Measurements from ENCODE around the gene LZIC.
A peak's percentile ranks its signal among the peaks of the same experiment; 100 is the strongest.

The LZIC gene

DNA sequence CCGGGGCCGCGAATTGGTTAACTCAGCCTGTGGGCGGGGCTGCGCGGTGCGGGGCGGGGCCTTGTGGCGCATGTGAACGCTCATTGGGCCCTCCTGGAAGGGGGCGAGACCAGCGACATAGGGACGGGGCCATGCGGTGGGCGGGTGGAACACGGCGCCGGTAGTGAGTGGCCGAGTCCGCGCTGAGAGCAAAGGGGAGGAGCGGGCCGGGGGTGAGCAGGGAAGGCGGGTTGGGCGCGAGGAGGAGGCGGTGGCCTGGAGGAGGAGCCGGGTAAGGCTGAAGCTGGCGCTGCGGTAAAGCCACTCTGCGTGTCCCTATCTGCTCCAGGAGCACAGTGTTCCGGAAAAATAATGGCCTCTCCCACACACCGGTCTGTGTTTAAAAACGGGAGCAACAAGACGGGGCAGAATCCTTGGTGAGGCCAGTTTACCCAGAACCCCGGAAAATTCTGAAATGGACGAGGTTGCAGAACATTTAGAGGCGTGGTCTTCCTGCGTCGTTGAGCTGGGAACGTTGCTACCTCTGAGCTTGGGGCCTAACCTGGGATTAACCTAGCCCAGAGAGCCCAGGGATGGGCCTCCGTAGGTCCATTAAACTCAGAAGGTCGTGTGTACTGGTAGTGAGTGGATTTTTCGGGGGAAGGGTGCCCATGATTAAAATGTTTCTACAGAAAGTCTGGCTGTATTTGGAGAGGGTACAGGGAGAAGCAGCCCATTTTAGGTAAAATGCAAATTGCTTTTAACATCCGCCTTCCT lies 32.6 kb downstream of the LZIC start:
- no peak for DNase-seq (ENCODE audit: low spot score)

- peak; percentile 99 for DNase-seq (ENCODE audit: low spot score)
Observed at GRCh38 chr1:9910076-9910422, 33.1 kb downstream of the LZIC start, which contains the start of gene CTNNBIP1. CTNNBIP1 (minus strand) TSS chr1:9910269; CDS start chr1:9872064, 38,205 bp downstream.

DNA sequence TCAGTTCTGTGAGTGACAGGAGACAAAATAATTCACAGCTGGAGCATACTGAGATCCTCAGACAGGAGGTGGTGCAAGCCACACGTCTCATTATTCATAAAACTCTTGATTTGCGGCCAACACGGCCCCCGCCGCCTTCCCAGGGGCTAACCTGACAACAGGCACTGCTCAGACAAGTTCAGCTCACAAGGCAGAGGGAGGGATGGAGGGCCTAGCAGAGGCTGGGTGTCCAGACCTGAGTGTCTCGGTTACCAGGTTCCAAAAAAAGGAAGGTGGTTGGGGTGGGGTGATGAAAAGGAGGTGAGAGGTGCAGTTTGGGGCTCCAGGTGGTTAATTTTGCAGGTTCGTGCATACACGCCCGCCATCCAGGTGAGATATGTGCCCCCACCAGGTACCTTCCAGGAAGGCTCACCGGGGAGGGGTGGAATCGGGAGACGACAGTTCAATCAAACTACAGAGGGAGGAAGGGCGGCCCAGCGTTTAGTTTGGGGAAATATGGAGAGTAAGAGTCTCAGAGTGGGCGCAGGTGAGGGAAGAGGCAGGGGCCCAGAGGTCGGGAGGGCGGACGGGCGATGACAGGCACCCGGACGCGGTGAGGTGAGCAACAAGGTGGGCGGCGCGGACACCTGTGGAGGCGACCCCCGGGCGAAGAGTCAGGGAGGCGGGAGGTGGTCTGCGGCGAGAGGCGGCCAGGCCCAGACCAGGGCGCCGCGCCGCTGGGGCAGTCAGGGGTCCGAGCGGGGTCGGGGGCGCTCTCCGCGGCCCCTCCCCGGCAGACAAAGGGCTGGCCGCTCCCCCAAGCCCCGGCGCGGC lies 33.8 kb downstream of the LZIC start:
- no peak for DNase-seq (ENCODE audit: low spot score)

DNA sequence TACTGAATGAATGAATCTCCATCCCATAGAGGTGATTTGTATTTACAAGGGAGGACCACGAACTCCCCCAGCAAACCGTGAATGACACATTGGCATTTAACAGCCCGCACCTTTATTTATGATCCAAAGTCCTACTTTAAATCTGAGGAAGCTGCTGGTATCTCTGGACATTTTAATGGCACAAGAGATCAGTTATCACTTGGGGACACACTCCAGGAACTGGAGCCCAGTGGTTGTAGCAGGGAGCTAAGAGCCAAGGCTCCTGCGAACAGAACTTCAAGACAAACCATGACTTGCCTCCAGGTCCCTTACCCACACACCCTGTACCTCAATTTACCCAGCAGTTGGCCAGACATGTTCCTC lies 34.3 kb downstream of the LZIC start:
- DNase-seq (ENCODE audit: low spot score): no peak

DNA sequence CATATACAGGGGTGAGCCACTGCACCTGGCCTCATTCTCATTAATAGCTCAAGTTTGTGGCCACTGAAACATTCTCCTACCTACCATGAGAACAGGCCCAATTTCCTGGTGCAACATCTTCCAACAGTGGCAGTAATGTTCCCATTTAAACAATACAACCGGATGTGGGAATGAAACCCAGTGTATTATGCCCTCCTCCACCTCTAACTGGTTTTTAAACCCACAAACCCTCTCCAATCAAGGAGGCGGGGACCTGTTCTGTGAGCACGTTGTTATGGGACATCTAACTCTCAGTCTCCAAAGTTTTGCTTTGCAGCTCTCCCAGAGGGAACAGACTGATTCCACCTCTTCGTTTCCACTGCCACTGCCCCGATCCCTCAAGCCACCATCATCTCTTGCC lies 35.8 kb downstream of the LZIC start:
- no peak for DNase-seq (ENCODE audit: low spot score)

- no peak for DNase-seq (ENCODE audit: low spot score)
Observed at GRCh38 chr1:9906466-9906865, 36.7 kb downstream of the LZIC start.

DNA sequence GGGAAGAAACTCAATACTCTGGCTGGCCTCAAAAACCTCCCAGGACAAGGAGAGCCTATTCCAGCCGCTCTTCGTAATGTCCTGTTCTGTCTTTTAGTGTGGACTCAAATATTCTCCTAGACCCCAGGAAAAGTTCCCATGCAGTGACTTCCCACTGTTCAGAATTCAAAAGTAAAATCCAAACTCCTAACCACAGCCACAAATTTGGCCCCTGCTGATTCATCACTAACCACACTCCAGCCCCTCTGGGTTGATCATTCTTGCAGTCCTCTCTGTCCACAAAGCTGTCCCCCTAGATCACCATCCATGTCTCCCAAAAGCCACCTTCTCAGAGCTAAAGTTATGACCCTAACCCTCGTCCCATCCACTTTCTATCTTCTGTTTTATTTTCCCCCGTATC lies 38.2 kb downstream of the LZIC start:
- peak; percentile 25 for DNase-seq (ENCODE audit: low spot score)

- DNase-seq (ENCODE audit: low spot score): no peak
Observed at GRCh38 chr1:9904596-9904995, 38.6 kb downstream of the LZIC start.

DNA sequence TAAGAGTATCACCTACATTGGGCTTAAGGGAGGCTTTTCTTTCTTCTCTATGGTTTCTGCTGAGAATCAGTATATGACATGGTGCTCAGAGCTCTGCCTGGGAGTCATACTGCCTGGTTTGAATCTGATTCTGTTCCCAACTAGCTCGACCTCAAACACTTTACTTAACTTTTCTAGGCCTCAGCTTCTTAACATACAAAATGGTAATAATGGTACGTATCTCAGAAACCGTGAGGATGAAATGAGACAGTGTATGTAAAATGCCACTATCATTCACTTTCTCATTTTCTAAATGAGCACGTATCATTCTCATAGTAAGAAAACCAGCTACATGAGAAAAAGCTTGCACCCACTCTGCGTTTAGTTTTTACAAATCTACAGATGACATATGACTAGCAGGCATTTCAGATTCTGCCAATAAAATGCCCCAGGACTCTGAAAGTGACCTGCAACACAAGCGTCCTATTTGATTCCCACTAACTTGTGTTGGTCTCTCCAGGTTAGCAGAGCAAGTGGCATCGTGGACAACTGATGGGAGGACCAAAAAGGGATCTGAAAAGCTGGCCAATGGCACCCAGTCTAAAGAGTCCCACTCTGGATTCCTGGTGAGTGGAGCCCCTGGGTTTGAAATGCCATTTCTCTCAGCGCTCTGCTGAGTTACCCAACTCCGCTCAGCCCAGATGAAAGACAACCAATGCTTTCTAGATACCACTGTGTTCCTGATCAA lies 39.2 kb downstream of the LZIC start:
- DNase-seq (ENCODE audit: low spot score): no peak

DNA sequence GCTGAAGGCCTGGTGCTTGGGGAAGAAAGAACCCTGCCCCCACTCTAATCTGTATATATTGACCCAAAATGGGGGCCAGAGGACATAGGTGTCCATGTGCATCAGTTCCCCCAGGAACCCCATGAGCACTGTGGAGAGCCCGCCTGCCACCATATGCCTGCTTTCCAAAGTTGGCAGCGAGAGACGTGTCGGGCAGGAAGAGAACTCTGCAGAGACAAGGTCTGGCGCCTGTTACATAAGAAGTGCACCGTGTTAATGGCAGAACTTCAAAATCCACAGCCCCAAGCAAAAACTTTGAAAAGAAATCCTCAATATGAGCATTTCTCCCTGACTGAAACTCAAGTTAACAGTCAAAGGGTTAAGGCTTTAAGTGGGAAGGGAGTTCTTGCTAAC lies 41.1 kb downstream of the LZIC start:
- DNase-seq (ENCODE audit: low spot score): no peak

- DNase-seq (ENCODE audit: low spot score): no peak
Observed at GRCh38 chr1:9901148-9902059, 41.8 kb downstream of the LZIC start.

DNA sequence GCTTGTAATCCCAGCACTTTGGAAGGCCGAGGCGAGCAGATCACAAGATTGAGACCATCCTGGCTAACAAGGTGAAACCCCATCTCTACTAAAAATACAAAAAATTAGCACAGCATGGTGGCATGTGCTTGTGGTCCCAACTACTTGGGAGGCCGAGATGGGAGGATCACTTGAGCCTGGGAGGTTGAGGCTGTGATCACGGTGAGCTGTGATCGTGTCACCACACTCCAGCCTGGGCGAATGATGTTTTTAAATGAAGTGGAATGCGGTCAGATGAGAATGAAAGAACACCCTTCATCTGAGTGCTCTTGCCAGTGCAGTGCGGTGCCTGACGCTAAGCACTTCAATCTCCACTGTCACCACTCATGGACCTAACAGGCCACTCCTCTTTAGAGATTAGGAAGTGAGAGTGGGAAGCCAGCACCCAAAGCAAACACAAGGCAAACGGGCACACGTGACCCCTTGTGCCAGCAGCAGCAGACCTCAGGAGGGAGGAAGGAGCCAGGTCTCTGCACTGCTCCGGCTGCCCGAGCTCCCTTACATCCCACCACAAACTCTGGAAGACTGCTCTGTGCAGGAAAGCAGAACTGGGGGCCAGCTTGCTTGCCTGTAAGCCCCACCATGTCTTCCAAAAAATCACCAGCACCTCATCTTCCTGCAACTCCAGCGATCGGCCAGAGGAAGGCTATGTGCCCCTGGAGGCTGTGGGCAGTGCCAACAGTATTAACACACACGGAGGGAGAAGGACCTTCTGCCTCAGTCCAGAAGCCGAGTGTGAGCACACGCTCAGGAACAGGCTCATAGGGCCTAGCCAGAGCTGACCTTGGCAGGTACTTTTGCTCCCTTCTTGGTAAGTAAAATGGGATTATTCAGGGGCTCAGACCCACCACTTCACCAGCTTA lies 42.8 kb downstream of the LZIC start:
- DNase-seq (ENCODE audit: low spot score): no peak

GRCh38 chr1:9894115-9894514 lies 49.1 kb downstream of the LZIC start:
- no peak for DNase-seq (ENCODE audit: low spot score)

GRCh38 chr1:9892563-9893528 lies 50.3 kb downstream of the LZIC start:
- DNase-seq (ENCODE audit: low spot score): peak; percentile 79

- no peak for DNase-seq (ENCODE audit: low spot score)
Observed at GRCh38 chr1:9891207-9891606, 52.0 kb downstream of the LZIC start.

- DNase-seq (ENCODE audit: low spot score): peak; percentile 84
Observed at GRCh38 chr1:9890224-9890731, 52.9 kb downstream of the LZIC start.

DNA sequence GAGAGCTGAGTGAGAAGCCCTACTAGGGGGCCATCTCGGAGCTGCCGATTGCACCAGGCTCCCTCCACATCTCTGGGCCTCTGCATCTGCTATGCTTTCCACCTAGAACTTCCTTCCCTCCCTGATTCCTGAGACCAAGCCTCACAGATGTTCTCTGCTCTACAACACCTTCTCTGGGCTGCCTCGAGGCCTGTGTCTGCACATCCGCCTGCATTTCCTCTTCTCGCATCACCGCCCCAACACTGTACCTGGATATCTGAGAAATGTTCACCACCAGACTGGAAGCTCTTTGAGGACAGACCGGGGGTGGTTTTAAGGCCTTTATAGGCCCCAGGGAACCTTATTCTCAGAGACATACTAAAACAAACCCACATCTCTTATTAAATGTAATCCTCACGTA lies 53.8 kb downstream of the LZIC start:
- no peak for DNase-seq (ENCODE audit: low spot score)

DNA sequence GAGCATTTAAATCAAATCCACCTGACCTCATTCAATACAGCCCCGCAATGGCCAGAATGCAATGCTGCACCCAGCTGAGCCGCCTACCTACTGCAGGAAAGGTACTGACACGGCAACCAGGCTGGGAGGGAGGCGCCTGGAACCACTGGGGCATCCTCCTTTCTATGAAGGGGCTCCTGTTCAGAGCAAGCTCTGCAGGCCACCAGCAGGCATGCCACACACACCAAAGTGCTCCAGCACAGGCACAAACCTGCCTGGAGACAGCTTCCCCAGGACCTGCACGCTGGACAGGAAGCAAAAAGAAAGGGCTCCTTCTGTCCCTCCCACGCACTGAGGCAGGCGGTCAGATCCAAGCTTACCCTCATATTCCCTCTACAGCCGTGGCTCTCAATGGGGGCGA lies 54.3 kb downstream of the LZIC start:
- DNase-seq (ENCODE audit: low spot score): no peak

GRCh38 chr1:9887070-9887469 lies 56.1 kb downstream of the LZIC start:
- no peak for DNase-seq (ENCODE audit: low spot score)

All from AG08395 (cell line).